Endothelial cell of umbilical vein (primary cell): ENCODE data around the gene TBC1D10A.

Source experiments
- EZH2 ChIP-seq: IDR thresholded peaks from 2 replicates; pipeline ENCODE4 v1.6.1; 2012; ENCODE audit warnings: borderline replicate concordance, low read depth, mild to moderate bottlenecking, moderate library complexity, low read length, inconsistent platforms; ENCODE audit not compliant: severe bottlenecking
- GATA2 ChIP-seq: IDR thresholded peaks from 2 replicates; pipeline ENCODE4 v1.7.0; 2011; ENCODE audit warnings: low read depth, mild to moderate bottlenecking, moderate library complexity, mixed read lengths, low read length; ENCODE audit not compliant: insufficient read length, insufficient read depth
- JUN ChIP-seq: IDR thresholded peaks from 2 replicates; pipeline ENCODE4 v1.6.1; 2011; ENCODE audit warnings: borderline replicate concordance, low read depth; ENCODE audit not compliant: insufficient read length, insufficient read depth
- MAX ChIP-seq: IDR thresholded peaks from 2 replicates; pipeline ENCODE4 v1.6.1; 2011; ENCODE audit not compliant: insufficient read depth, insufficient read length
- MYC ChIP-seq: IDR thresholded peaks from one replicate; pipeline ENCODE4 v1.6.1; 2011; ENCODE audit warnings: mild to moderate bottlenecking, low read depth, low read length
- POLR2A ChIP-seq: IDR thresholded peaks from 2 replicates; pipeline ENCODE4 v1.6.1; 2012; ENCODE audit warnings: low read depth, mild to moderate bottlenecking, control low read depth, low read length
- POLR2AphosphoS5 ChIP-seq: IDR thresholded peaks from 2 replicates; pipeline ENCODE4 v1.6.1; 2012; ENCODE audit warnings: low read depth, mild to moderate bottlenecking, control low read depth, low read length, moderate library complexity; ENCODE audit not compliant: insufficient read depth
- TF ChIP-seq, protein P1 (sequence below), 2 donors: IDR thresholded peaks; 1 replicate in 1 of 2; 2 replicates in 1 of 2; pipeline ENCODE4 v1.5.1; 2011; ENCODE audit warnings: low read length in 2 of 2, mild to moderate bottlenecking in 2 of 2, moderate library complexity in 2 of 2, control low read depth in 1 of 2, inconsistent platforms in 1 of 2, low read depth in 1 of 2; ENCODE audit not compliant: insufficient read depth in 1 of 2; ENCODE audit errors: extremely low read depth in 1 of 2

- TF ChIP-seq EZH2 (no peak), GATA2 (no peak), POLR2A (no peak), JUN (no peak), POLR2AphosphoS5 (no peak), MAX (no peak), MYC (no peak)
- TF ChIP-seq, protein P1, sequence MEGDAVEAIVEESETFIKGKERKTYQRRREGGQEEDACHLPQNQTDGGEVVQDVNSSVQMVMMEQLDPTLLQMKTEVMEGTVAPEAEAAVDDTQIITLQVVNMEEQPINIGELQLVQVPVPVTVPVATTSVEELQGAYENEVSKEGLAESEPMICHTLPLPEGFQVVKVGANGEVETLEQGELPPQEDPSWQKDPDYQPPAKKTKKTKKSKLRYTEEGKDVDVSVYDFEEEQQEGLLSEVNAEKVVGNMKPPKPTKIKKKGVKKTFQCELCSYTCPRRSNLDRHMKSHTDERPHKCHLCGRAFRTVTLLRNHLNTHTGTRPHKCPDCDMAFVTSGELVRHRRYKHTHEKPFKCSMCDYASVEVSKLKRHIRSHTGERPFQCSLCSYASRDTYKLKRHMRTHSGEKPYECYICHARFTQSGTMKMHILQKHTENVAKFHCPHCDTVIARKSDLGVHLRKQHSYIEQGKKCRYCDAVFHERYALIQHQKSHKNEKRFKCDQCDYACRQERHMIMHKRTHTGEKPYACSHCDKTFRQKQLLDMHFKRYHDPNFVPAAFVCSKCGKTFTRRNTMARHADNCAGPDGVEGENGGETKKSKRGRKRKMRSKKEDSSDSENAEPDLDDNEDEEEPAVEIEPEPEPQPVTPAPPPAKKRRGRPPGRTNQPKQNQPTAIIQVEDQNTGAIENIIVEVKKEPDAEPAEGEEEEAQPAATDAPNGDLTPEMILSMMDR (IDR thresholded peaks at IDR 0.05; ENCODE audit: extremely low read depth in 1 of 2, insufficient read depth in 1 of 2, low read depth in 1 of 2, low read length in 2 of 2): no peak
Observed at GRCh38 chr22:30365891-30366290, 39.1 kb upstream of the TBC1D10A start.
